ENCODE data around the gene CDH4. TPM values are rescaled to one million over a fixed set of nuclear protein-coding genes. Genes with fewer than 3 reads are reported as not detected.

CDH4 gene
- total and polyA plus RNA-seq, 4 donors, result 5.8 to 24.1 (median 17.1) TPM

DNA sequence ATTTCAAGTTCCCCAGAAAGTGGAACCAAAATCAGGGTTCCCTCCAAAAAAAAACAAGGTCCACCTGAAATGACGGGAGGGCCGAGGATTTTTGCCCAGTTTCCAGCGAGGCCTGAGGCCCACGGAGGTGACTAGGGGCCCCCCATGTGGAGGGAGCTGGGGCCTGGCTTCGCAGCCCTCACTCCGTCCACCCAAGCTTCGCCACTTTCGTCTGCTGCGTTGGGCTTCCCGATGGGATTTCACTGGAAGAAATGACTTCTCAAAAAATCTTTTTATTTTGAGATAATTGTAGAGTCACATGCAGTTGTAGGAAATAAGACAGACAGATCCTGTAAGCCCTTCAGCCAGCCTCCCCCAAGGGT is 605.3 kb downstream of the CDH4 start:
- Histone ChIP-seq H3K4me1 (ENCODE audit: control insufficient read depth, insufficient read depth, low read length) (peaks cover 7% of the 10 kb centered on the region), H3K9me3 (ENCODE audit: control insufficient read depth, insufficient read depth, low read length) (no peaks in the 10 kb centered on the region), H3K27ac (ENCODE audit: low read depth, low read length) (no peak overlapping the region), H3K36me3 (ENCODE audit: control insufficient read depth, insufficient read depth, low read length) (peaks cover 32% of the 10 kb centered on the region), H3K4me3 (ENCODE audit: low read depth, low read length) (no peak overlapping the region), H3K27me3 (ENCODE audit: control insufficient read depth, insufficient read depth, low read length) (no peaks in the 10 kb centered on the region)
- 94% methylated on average over 7 of the region's 10 CpGs for WGBS (ENCODE audit: insufficient coverage)
- no peak for DNase-seq (ENCODE audit: low read depth in 4 of 6, low spot score in 6 of 6)

DNA sequence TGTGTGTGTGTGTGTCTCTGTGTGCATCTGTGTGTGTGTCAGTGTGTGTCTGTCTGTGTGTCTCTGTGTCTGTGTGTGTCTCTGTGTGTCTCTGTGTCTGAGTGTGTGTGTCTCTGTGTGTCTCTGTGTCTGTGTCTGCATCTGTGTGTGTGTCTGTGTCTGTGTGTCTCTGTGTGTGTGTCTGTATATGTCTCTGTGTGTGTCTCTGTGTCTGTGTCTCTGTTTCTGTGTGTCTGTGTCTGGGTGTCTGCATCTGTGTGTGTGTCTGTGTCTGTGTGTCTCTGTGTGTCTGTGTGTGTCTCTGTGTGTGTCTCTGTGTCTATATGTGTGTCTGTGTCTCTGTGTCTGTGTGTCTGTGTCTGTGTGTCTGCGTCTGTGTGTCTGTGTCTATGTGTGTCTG is 605.8 kb downstream of the CDH4 start:
- no peak for DNase-seq (ENCODE audit: low read depth in 4 of 6, low spot score in 6 of 6)
- no peaks in the 10 kb centered on the region for H3K9me3 ChIP-seq (ENCODE audit: control insufficient read depth, insufficient read depth, low read length)
- peaks cover 27% of the 10 kb centered on the region for H3K36me3 ChIP-seq (ENCODE audit: control insufficient read depth, insufficient read depth, low read length)
- H3K4me1 ChIP-seq (ENCODE audit: control insufficient read depth, insufficient read depth, low read length), result peaks cover 9% of the 10 kb centered on the region
- no peak overlapping the region for H3K4me3 ChIP-seq (ENCODE audit: low read depth, low read length)
- H3K27ac ChIP-seq (ENCODE audit: low read depth, low read length), result no peak overlapping the region
- H3K27me3 ChIP-seq (ENCODE audit: control insufficient read depth, insufficient read depth, low read length), result no peaks in the 10 kb centered on the region
- whole genome bisulfite sequencing (ENCODE audit: insufficient coverage), result 100% methylated on average over 1 of the region's 1 CpG

DNA sequence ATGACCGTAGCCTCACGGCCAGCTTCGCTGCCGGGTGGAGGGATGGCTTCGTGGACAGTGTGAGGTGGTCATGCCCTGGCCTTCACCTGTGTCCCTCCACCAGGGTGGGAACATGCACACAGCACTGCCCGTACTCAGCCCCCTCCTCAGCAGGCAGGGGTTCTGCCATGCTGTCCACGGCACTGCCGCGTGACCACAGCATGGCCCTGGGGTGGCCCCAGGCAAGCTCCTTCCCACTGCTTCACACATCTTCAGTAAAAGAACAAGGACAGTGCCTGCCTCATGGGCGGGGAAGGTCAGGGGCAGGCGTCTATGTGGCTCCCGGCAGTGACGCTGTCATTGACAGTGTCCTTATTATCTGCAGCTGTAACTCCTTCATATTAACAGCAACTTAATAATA is 607.7 kb downstream of the CDH4 start:
- no peaks in the 10 kb centered on the region for H3K27me3 ChIP-seq (ENCODE audit: control insufficient read depth, insufficient read depth, low read length)
- 91% methylated on average over 13 of the region's 13 CpGs for WGBS (ENCODE audit: insufficient coverage)
- H3K4me1 ChIP-seq (ENCODE audit: control insufficient read depth, insufficient read depth, low read length), result peaks cover 16% of the 10 kb centered on the region

DNA sequence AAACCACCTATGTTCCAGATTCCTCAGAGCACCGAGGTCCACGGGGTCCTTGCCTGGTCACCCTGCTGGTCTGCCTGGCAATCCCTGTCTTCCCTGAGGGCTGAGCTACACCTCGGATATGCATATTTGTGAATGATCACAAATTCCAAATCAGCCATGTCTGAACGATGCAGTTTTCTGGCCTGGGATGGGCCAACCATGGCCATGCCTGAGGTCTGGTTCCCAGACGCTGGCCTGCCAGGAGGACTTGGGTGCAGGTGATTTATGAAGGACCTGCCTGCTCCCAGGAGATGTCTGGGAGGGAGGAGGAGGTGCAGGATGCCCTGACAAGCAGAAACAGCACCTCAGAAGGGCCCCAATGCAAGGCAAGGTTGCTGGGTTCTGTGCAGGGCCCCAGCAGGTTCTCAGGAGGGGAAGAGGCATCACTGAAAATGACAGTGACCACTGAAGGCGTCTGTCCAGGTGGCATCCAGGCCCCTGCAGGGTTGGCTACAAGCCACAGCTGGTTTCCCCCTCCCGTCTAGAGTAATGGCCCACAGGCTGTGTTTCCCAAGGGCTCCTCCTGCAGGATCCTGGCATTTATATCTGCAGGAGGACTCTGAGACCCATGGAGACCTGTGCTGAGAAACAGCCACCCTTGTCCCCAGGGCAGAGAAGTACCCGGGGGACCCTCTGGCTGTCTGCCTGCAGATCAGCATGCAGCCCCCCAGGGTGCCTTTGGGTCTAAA is 608.4 kb downstream of the CDH4 start:
- peaks cover 25% of the 10 kb centered on the region for H3K36me3 ChIP-seq (ENCODE audit: control insufficient read depth, insufficient read depth, low read length)
- H3K9me3 ChIP-seq (ENCODE audit: control insufficient read depth, insufficient read depth, low read length), result no peaks in the 10 kb centered on the region
- H3K27me3 ChIP-seq (ENCODE audit: control insufficient read depth, insufficient read depth, low read length), result no peaks in the 10 kb centered on the region
- no peak for DNase-seq (ENCODE audit: low read depth in 4 of 6, low spot score in 6 of 6)
- WGBS (ENCODE audit: insufficient coverage), result 81% methylated on average over 8 of the region's 8 CpGs
- no peak overlapping the region for H3K4me3 ChIP-seq (ENCODE audit: low read depth, low read length)
- H3K27ac ChIP-seq (ENCODE audit: low read depth, low read length), result no peak overlapping the region
- H3K4me1 ChIP-seq (ENCODE audit: control insufficient read depth, insufficient read depth, low read length), result peaks cover 12% of the 10 kb centered on the region

More for the DNA sequence above, 607.7 kb downstream of the CDH4 start:
- H3K4me3 ChIP-seq (ENCODE audit: low read depth, low read length), result no peak overlapping the region
- no peak for DNase-seq (ENCODE audit: low read depth in 4 of 6, low spot score in 6 of 6)
- H3K27ac ChIP-seq (ENCODE audit: low read depth, low read length), result no peak overlapping the region
- no peaks in the 10 kb centered on the region for H3K9me3 ChIP-seq (ENCODE audit: control insufficient read depth, insufficient read depth, low read length)
- H3K36me3 ChIP-seq (ENCODE audit: control insufficient read depth, insufficient read depth, low read length), result peaks cover 23% of the 10 kb centered on the region

DNA sequence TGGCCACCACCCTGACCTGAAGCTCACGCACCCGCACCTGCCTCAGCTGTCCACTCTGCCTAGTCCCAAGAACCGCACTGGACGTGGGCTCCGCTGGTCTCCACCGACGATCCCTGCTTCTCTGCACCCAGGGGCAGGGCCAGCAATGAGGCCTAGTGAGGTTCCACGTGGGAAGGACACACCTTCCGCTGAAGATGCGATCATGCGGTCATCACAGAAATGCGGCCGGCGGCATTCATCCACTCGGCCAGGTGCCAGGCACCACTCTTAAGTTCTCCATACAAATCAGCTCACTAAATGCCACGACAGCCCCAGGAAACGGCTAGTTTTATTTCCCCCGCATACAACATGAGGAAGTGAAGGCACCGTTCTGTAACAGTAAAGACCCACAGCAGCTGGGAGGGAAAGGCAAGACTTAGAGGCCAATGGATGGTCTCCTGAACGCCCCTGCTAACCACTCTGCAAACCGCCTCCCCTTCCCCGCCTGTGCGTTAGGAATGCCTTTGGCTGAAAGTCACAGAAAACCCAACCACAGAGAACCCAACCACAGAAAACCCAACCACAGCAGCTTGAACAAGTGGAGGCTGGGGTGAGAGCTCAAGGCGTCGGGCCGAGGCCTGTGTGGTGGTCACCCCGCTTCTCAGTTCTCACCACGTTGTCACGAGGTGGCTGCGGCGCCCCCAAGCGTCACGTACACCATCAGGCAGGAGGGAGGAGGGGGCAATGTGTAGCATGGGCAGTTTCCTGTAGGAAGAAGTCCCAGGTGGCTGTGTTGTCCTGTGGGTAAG is 609.2 kb downstream of the CDH4 start:
- Histone ChIP-seq H3K27me3 (ENCODE audit: control insufficient read depth, insufficient read depth, low read length) (no peaks in the 10 kb centered on the region), H3K9me3 (ENCODE audit: control insufficient read depth, insufficient read depth, low read length) (no peaks in the 10 kb centered on the region), H3K36me3 (ENCODE audit: control insufficient read depth, insufficient read depth, low read length) (peaks cover 25% of the 10 kb centered on the region), H3K4me3 (ENCODE audit: low read depth, low read length) (no peak overlapping the region), H3K4me1 (ENCODE audit: control insufficient read depth, insufficient read depth, low read length) (peaks cover 12% of the 10 kb centered on the region), H3K27ac (ENCODE audit: low read depth, low read length) (no peak overlapping the region)
- DNase-seq (ENCODE audit: low read depth in 4 of 6, low spot score in 6 of 6), result no peak
- WGBS (ENCODE audit: insufficient coverage), result 85% methylated on average over 28 of the region's 33 CpGs

DNA sequence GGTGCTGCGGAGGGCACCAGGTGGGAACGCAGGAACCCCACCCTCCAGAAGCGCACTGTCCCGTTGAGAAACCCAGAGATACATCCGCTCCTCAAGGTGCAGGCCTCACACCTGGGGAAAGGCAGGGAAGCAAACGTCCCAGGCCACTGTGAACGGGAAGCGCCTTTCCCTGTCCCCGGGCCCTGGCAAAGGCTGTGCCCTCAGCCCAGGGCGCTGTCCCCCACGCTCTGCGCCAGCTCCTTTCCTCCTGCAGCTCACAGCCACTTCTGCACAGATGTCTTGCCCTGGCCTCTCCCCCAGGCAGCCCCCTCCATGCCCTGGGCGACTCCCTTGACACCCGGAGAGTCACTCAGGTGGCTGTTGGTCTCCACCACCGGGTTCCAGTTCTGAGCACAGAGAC is 609.8 kb downstream of the CDH4 start:
- Histone ChIP-seq H3K4me1 (ENCODE audit: control insufficient read depth, insufficient read depth, low read length) (peaks cover 12% of the 10 kb centered on the region), H3K27ac (ENCODE audit: low read depth, low read length) (no peak overlapping the region), H3K9me3 (ENCODE audit: control insufficient read depth, insufficient read depth, low read length) (no peaks in the 10 kb centered on the region), H3K36me3 (ENCODE audit: control insufficient read depth, insufficient read depth, low read length) (peaks cover 25% of the 10 kb centered on the region), H3K27me3 (ENCODE audit: control insufficient read depth, insufficient read depth, low read length) (no peaks in the 10 kb centered on the region), H3K4me3 (ENCODE audit: low read depth, low read length) (no peak overlapping the region)
- DNase-seq (ENCODE audit: low read depth in 4 of 6, low spot score in 6 of 6), result no peak
- 92% methylated on average over 15 of the region's 15 CpGs for WGBS (ENCODE audit: insufficient coverage)

DNA sequence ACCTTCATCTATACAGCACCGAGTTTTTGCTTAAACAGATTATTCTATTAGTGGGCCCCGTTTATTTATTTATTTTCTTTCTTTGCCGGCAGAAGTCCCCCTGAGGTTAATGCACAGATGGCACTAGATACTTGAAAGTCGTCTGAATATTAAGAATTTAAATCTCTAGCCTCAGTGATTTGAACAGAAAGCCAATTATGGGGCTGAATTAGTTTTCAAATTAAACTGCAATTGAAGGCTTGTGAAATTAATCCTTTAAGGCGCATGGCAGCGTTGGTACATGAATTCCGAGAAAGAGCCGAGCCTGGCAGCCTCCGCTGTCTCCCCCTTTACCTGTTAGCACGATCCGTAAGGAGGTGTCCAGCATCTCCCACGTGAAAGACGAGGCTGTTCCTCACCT is 610.8 kb downstream of the CDH4 start:
- no peak overlapping the region for H3K27ac ChIP-seq (ENCODE audit: low read depth, low read length)
- no peaks in the 10 kb centered on the region for H3K9me3 ChIP-seq (ENCODE audit: control insufficient read depth, insufficient read depth, low read length)
- WGBS (ENCODE audit: insufficient coverage), result 83% methylated on average over 9 of the region's 13 CpGs
- peak in 1 of 6 donors; percentile 88 for DNase-seq (ENCODE audit: low read depth in 4 of 6, low spot score in 6 of 6)
- peaks cover 12% of the 10 kb centered on the region for H3K4me1 ChIP-seq (ENCODE audit: control insufficient read depth, insufficient read depth, low read length)
- H3K4me3 ChIP-seq (ENCODE audit: low read depth, low read length), result no peak overlapping the region
- H3K36me3 ChIP-seq (ENCODE audit: control insufficient read depth, insufficient read depth, low read length), result peaks cover 24% of the 10 kb centered on the region
- no peaks in the 10 kb centered on the region for H3K27me3 ChIP-seq (ENCODE audit: control insufficient read depth, insufficient read depth, low read length)

DNA sequence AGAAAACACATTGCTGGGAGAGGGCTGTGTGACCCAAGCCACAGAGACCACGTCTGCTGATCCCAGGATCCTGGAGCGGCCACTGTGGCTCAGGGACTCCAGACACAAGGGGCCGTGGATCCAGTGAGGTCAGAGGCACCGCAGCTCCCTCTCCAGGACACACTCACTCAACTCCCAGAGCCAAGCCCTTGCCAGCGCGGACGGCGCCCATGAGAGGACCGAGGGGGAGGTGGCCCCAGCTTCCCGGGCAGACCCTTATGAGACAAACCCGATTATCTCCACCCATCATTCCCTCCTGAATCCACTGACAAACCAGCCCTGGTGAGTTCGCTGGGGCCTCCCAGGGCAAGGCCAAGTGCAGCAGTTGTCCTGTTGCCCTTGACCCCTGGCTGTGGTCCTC is 612.4 kb downstream of the CDH4 start:
- 91% methylated on average over 12 of the region's 12 CpGs for WGBS (ENCODE audit: insufficient coverage)
- DNase-seq (ENCODE audit: low read depth in 4 of 6, low spot score in 6 of 6), result no peak
- Histone ChIP-seq H3K4me1 (ENCODE audit: control insufficient read depth, insufficient read depth, low read length) (peaks cover 12% of the 10 kb centered on the region), H3K4me3 (ENCODE audit: low read depth, low read length) (no peak overlapping the region), H3K27me3 (ENCODE audit: control insufficient read depth, insufficient read depth, low read length) (no peaks in the 10 kb centered on the region), H3K27ac (ENCODE audit: low read depth, low read length) (no peak overlapping the region), H3K36me3 (ENCODE audit: control insufficient read depth, insufficient read depth, low read length) (peaks cover 24% of the 10 kb centered on the region), H3K9me3 (ENCODE audit: control insufficient read depth, insufficient read depth, low read length) (no peaks in the 10 kb centered on the region)

DNA sequence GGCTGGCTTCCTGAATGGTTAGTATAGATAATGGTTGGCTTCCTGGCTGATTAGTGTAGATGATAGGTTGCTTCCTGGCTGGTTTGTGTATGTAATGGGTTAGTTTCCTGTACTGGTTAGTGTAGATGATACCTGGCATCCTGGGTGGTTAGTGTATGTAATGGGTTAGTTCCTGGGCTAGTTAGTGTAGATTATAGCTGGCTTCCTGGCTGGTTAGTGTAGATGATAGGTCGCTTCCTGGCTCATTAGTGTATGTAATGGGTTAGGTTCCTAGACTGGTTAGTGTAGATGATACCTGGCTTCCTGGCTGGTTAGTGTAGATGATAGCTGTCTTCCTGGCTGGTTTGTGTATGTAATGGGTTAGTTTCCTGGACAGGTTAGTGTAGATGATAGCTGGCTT is 613.3 kb downstream of the CDH4 start:
- H3K9me3 ChIP-seq (ENCODE audit: control insufficient read depth, insufficient read depth, low read length), result no peaks in the 10 kb centered on the region
- H3K4me1 ChIP-seq (ENCODE audit: control insufficient read depth, insufficient read depth, low read length), result peaks cover 12% of the 10 kb centered on the region
- DNase-seq (ENCODE audit: low read depth in 4 of 6, low spot score in 6 of 6), result no peak
- H3K27ac ChIP-seq (ENCODE audit: low read depth, low read length), result no peak overlapping the region
- 92% methylated on average over 1 of the region's 1 CpG for WGBS (ENCODE audit: insufficient coverage)
- H3K27me3 ChIP-seq (ENCODE audit: control insufficient read depth, insufficient read depth, low read length), result no peaks in the 10 kb centered on the region
- H3K4me3 ChIP-seq (ENCODE audit: low read depth, low read length), result no peak overlapping the region
- peaks cover 24% of the 10 kb centered on the region for H3K36me3 ChIP-seq (ENCODE audit: control insufficient read depth, insufficient read depth, low read length)

DNA sequence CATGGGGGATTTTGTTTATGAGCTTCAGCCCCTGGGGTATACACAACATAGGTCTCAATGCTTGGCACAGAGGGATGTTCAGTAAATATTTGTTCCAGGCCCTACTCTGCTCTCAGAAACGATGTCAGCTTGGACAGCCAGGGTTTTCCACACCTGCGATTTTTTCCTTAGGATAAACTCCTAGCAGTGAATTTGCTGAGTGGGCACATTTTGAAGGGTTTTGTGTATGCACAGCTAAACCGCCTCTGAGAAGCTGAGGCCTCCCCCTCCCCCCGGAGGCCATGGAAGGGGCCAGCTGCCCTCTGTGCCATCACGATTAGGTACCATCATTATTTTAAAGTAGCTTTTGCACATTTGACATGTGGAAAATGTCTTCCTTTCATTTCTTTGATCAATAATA is 614.1 kb downstream of the CDH4 start:
- WGBS (ENCODE audit: insufficient coverage), result 100% methylated on average over 1 of the region's 5 CpGs
- Histone ChIP-seq H3K36me3 (ENCODE audit: control insufficient read depth, insufficient read depth, low read length) (peaks cover 18% of the 10 kb centered on the region), H3K27me3 (ENCODE audit: control insufficient read depth, insufficient read depth, low read length) (no peaks in the 10 kb centered on the region), H3K27ac (ENCODE audit: low read depth, low read length) (no peak overlapping the region), H3K4me1 (ENCODE audit: control insufficient read depth, insufficient read depth, low read length) (peaks cover 12% of the 10 kb centered on the region), H3K4me3 (ENCODE audit: low read depth, low read length) (no peak overlapping the region), H3K9me3 (ENCODE audit: control insufficient read depth, insufficient read depth, low read length) (peaks cover 2% of the 10 kb centered on the region)
- DNase-seq (ENCODE audit: low read depth in 4 of 6, low spot score in 6 of 6), result no peak
